IgD-negative memory B cell (primary cell): ENCODE data around the gene CNTN5. TPM values are rescaled to one million over a fixed set of nuclear protein-coding genes. Genes with fewer than 3 reads are reported as not detected.

Experiments
- H3K27ac Mint-ChIP-seq, 3 donors: one replicate each; pipeline ENCODE4 v1.8.0; 2020 to 2022; ENCODE audit warnings: mild to moderate bottlenecking in 3 of 3, mixed read lengths in 3 of 3, moderate library complexity in 1 of 3
- H3K27me3 Mint-ChIP-seq: one replicate; pipeline ENCODE4 v1.8.0; 2021; ENCODE audit warnings: mixed read lengths
- H3K36me3 Mint-ChIP-seq: one replicate; pipeline ENCODE4 v1.8.0; 2020; ENCODE audit warnings: mild to moderate bottlenecking, mixed read lengths
- H3K4me1 Mint-ChIP-seq, 3 donors: one replicate each; pipeline ENCODE4 v1.8.0; 2020 to 2022; ENCODE audit warnings: mixed read lengths in 3 of 3, mild to moderate bottlenecking in 1 of 3
- H3K4me3 Mint-ChIP-seq, 4 donors: one replicate each; pipeline ENCODE4 v1.8.0; 2020 to 2022; ENCODE audit warnings: mild to moderate bottlenecking in 4 of 4, mixed read lengths in 4 of 4, moderate library complexity in 3 of 4
- H3K9me3 Mint-ChIP-seq, 3 donors: one replicate each; pipeline ENCODE4 v1.8.0; 2020 to 2021; ENCODE audit warnings: mixed read lengths in 3 of 3, mild to moderate bottlenecking in 1 of 3
- polyA plus RNA-seq: library from polyadenylated mRNA; unstranded; fragments of 300-500 nt; fragmentation: Illumina TruSeq; gene quantifications from one replicate; pipeline ENCODE4 v1.2.3, GENCODE V29; 2021

CNTN5 gene
- polyA plus RNA-seq, 1 donor from 2014 or later: not detected

GRCh38 chr11:99424313-99425084 lies 403.8 kb downstream of the CNTN5 start:
- H3K27ac Mint-ChIP-seq: no peak overlapping the region
- H3K4me3 Mint-ChIP-seq: peak overlapping the region in 1 of 4 donors; percentile 63

GRCh38 chr11:99425596-99425995 lies 404.8 kb downstream of the CNTN5 start:
- Mint-ChIP-seq H3K27me3 (no peaks in the 10 kb centered on the region), H3K4me1 (no peaks in the 10 kb centered on the region), H3K27ac (no peak overlapping the region), H3K4me3 (no peak overlapping the region), H3K9me3 (peaks cover 3 to 9% (median 7%) of the 10 kb centered on the region in 3 donors), H3K36me3 (no peaks in the 10 kb centered on the region)

More at GRCh38 chr11:99424313-99425084, 403.8 kb downstream of the CNTN5 start:
- no peaks in the 10 kb centered on the region for H3K27me3 Mint-ChIP-seq
- H3K9me3 Mint-ChIP-seq: peaks cover 3 to 9% (median 7%) of the 10 kb centered on the region in 3 donors
- H3K36me3 Mint-ChIP-seq: no peaks in the 10 kb centered on the region
- H3K4me1 Mint-ChIP-seq: no peaks in the 10 kb centered on the region

- Mint-ChIP-seq H3K27me3 (no peaks in the 10 kb centered on the region), H3K4me1 (no peaks in the 10 kb centered on the region), H3K27ac (peak overlapping the region in 1 of 3 donors; percentile 59), H3K36me3 (no peaks in the 10 kb centered on the region), H3K4me3 (no peak overlapping the region), H3K9me3 (peaks cover 0 to 10% (median 6%) of the 10 kb centered on the region in 3 donors)
Observed at GRCh38 chr11:99432677-99433076, 411.9 kb downstream of the CNTN5 start.

- H3K9me3 Mint-ChIP-seq: peaks cover 2 to 11% (median 5%) of the 10 kb centered on the region in 3 donors
- H3K27me3 Mint-ChIP-seq: no peaks in the 10 kb centered on the region
- no peak overlapping the region for H3K27ac Mint-ChIP-seq
- H3K4me3 Mint-ChIP-seq: no peak overlapping the region
- H3K36me3 Mint-ChIP-seq: no peaks in the 10 kb centered on the region
- H3K4me1 Mint-ChIP-seq: no peaks in the 10 kb centered on the region
Observed at GRCh38 chr11:99443276-99443675, 422.5 kb downstream of the CNTN5 start.

GRCh38 chr11:99446400-99446799 lies 425.7 kb downstream of the CNTN5 start:
- H3K36me3 Mint-ChIP-seq: no peaks in the 10 kb centered on the region
- no peak overlapping the region for H3K4me3 Mint-ChIP-seq
- H3K27me3 Mint-ChIP-seq: no peaks in the 10 kb centered on the region
- no peaks in the 10 kb centered on the region for H3K4me1 Mint-ChIP-seq
- H3K9me3 Mint-ChIP-seq: peaks cover 2 to 11% (median 5%) of the 10 kb centered on the region in 3 donors
- H3K27ac Mint-ChIP-seq: no peak overlapping the region

GRCh38 chr11:99449345-99449744 lies 428.6 kb downstream of the CNTN5 start:
- no peaks in the 10 kb centered on the region for H3K4me1 Mint-ChIP-seq
- H3K36me3 Mint-ChIP-seq: no peaks in the 10 kb centered on the region
- H3K27me3 Mint-ChIP-seq: peaks cover under 1% of the 10 kb centered on the region
- peaks cover 2 to 8% (median 3%) of the 10 kb centered on the region in 3 donors for H3K9me3 Mint-ChIP-seq
- no peak overlapping the region for H3K4me3 Mint-ChIP-seq
- H3K27ac Mint-ChIP-seq: no peak overlapping the region

- Mint-ChIP-seq H3K36me3 (no peaks in the 10 kb centered on the region), H3K4me3 (no peak overlapping the region), H3K27me3 (peaks cover 1% of the 10 kb centered on the region), H3K27ac (no peak overlapping the region), H3K4me1 (no peaks in the 10 kb centered on the region), H3K9me3 (peaks cover 0 to 2% (median 0%) of the 10 kb centered on the region in 3 donors)
Observed at GRCh38 chr11:99452075-99452474, 431.3 kb downstream of the CNTN5 start.

GRCh38 chr11:99461913-99462312 lies 441.2 kb downstream of the CNTN5 start:
- H3K4me3 Mint-ChIP-seq: no peak overlapping the region
- H3K36me3 Mint-ChIP-seq: peaks cover 1% of the 10 kb centered on the region
- no peaks in the 10 kb centered on the region for H3K9me3 Mint-ChIP-seq
- peaks cover 0 to 1% (median 0%) of the 10 kb centered on the region in 3 donors for H3K4me1 Mint-ChIP-seq
- no peak overlapping the region for H3K27ac Mint-ChIP-seq
- H3K27me3 Mint-ChIP-seq: no peaks in the 10 kb centered on the region

GRCh38 chr11:99464985-99465384 lies 444.2 kb downstream of the CNTN5 start:
- Mint-ChIP-seq H3K9me3 (peaks cover 0 to 3% (median 0%) of the 10 kb centered on the region in 3 donors), H3K27ac (no peak overlapping the region), H3K27me3 (no peaks in the 10 kb centered on the region), H3K36me3 (no peaks in the 10 kb centered on the region), H3K4me3 (no peak overlapping the region), H3K4me1 (peaks cover 0 to 1% (median 0%) of the 10 kb centered on the region in 3 donors)

- H3K4me3 Mint-ChIP-seq: no peak overlapping the region
Observed at GRCh38 chr11:99489581-99489980, 468.8 kb downstream of the CNTN5 start.

GRCh38 chr11:99494065-99494464 lies 473.3 kb downstream of the CNTN5 start:
- Mint-ChIP-seq H3K27me3 (no peaks in the 10 kb centered on the region), H3K27ac (no peak overlapping the region), H3K9me3 (peaks cover 0 to 8% (median 1%) of the 10 kb centered on the region in 3 donors), H3K4me3 (no peak overlapping the region), H3K36me3 (no peaks in the 10 kb centered on the region), H3K4me1 (peaks cover 0 to 2% (median 0%) of the 10 kb centered on the region in 3 donors)

More at GRCh38 chr11:99489581-99489980, 468.8 kb downstream of the CNTN5 start:
- Mint-ChIP-seq H3K4me1 (peaks cover 0 to 2% (median 0%) of the 10 kb centered on the region in 3 donors), H3K27ac (no peak overlapping the region), H3K9me3 (peaks cover 1 to 12% (median 2%) of the 10 kb centered on the region in 3 donors), H3K27me3 (no peaks in the 10 kb centered on the region), H3K36me3 (no peaks in the 10 kb centered on the region)

GRCh38 chr11:99501655-99502054 lies 480.9 kb downstream of the CNTN5 start:
- Mint-ChIP-seq H3K27ac (no peak overlapping the region), H3K27me3 (no peaks in the 10 kb centered on the region), H3K36me3 (no peaks in the 10 kb centered on the region), H3K4me1 (no peaks in the 10 kb centered on the region), H3K9me3 (peaks cover 0 to 8% (median 4%) of the 10 kb centered on the region in 3 donors), H3K4me3 (no peak overlapping the region)

GRCh38 chr11:99505316-99505715 lies 484.6 kb downstream of the CNTN5 start:
- Mint-ChIP-seq H3K36me3 (no peaks in the 10 kb centered on the region), H3K27ac (no peak overlapping the region), H3K27me3 (no peaks in the 10 kb centered on the region), H3K9me3 (peaks cover 0 to 4% (median 4%) of the 10 kb centered on the region in 3 donors), H3K4me3 (no peak overlapping the region), H3K4me1 (no peaks in the 10 kb centered on the region)

GRCh38 chr11:99505831-99506230 lies 485.1 kb downstream of the CNTN5 start:
- Mint-ChIP-seq H3K9me3 (peaks cover 0 to 4% (median 4%) of the 10 kb centered on the region in 3 donors), H3K4me1 (no peaks in the 10 kb centered on the region), H3K36me3 (no peaks in the 10 kb centered on the region)

GRCh38 chr11:99509863-99510262 lies 489.1 kb downstream of the CNTN5 start:
- Mint-ChIP-seq H3K27ac (no peak overlapping the region), H3K9me3 (peaks cover 0 to 13% (median 4%) of the 10 kb centered on the region in 3 donors), H3K4me1 (no peaks in the 10 kb centered on the region), H3K36me3 (no peaks in the 10 kb centered on the region), H3K4me3 (no peak overlapping the region), H3K27me3 (no peaks in the 10 kb centered on the region)

More at GRCh38 chr11:99505831-99506230, 485.1 kb downstream of the CNTN5 start:
- H3K27me3 Mint-ChIP-seq: no peaks in the 10 kb centered on the region
- H3K27ac Mint-ChIP-seq: no peak overlapping the region
- no peak overlapping the region for H3K4me3 Mint-ChIP-seq

GRCh38 chr11:99513368-99513767 lies 492.6 kb downstream of the CNTN5 start:
- Mint-ChIP-seq H3K4me3 (no peak overlapping the region), H3K4me1 (no peaks in the 10 kb centered on the region), H3K9me3 (peaks cover 8 to 17% (median 10%) of the 10 kb centered on the region in 3 donors), H3K36me3 (no peaks in the 10 kb centered on the region), H3K27ac (no peak overlapping the region), H3K27me3 (no peaks in the 10 kb centered on the region)
